ENCODE results near the gene GPR39. TPM values are rescaled to one million over a fixed set of nuclear protein-coding genes. Genes with fewer than 3 reads are reported as not detected.

The GPR39 gene
- total and polyA plus RNA-seq, 8 donors = 0.87 to 16.0 (median 5.5) TPM; not detected in 1

- 76 to 94% (median 87%) methylated on average over 1 of the region's 1 CpG for WGBS, 5 donors
- peaks cover 0 to 9% (median 0%) of the 10 kb centered on the region in 3 donors for H3K27me3 ChIP-seq
Measured at GRCh38 chr2:132412021-132412420, 4.6 kb upstream of the GPR39 start.

GRCh38 chr2:132414081-132414480, 2.5 kb upstream of the GPR39 start:
- DNase-seq = peak in 1 of 2 donors; percentile 31
- H3K27ac ChIP-seq = peak overlapping the region in 2 of 5 donors; percentile 13 to 23
- WGBS, 5 donors = 25 to 48% (median 39%) methylated on average over 6 of the region's 6 CpGs
- peaks cover 28 to 44% (median 35%) of the 10 kb centered on the region in 4 donors for H3K4me1 ChIP-seq
- no peak for TF ChIP-seq POLR2A (IDR thresholded peaks at IDR 0.05)
- TF ChIP-seq POLR2AphosphoS5 (IDR thresholded peaks at IDR 0.05) = no peak
- no peak for TF ChIP-seq CTCF (IDR thresholded peaks at IDR 0.05)
- no peak for TF ChIP-seq EP300 (IDR thresholded peaks at IDR 0.05)
- no peak overlapping the region for H3K4me3 ChIP-seq
- no peaks in the 10 kb centered on the region for H3K9me3 ChIP-seq
- H3K27me3 ChIP-seq = peaks cover 0 to 9% (median 0%) of the 10 kb centered on the region in 3 donors
- no peaks in the 10 kb centered on the region for H3K36me3 ChIP-seq
- intact Hi-C loops (cut with DNase I; ENCODE audit: low total_unique reads) = no loop called here

More at GRCh38 chr2:132412021-132412420, 4.6 kb upstream of the GPR39 start:
- no peak overlapping the region for H3K27ac ChIP-seq
- intact Hi-C loops (cut with DNase I; ENCODE audit: low total_unique reads) = no loop called here
- TF ChIP-seq EP300 (IDR thresholded peaks at IDR 0.05) (no peak), POLR2A (IDR thresholded peaks at IDR 0.05) (no peak)
- H3K9me3 ChIP-seq = no peaks in the 10 kb centered on the region
- no peak overlapping the region for H3K4me3 ChIP-seq
- peaks cover 21 to 44% (median 38%) of the 10 kb centered on the region in 4 donors for H3K4me1 ChIP-seq
- DNase-seq = no peak
- no peaks in the 10 kb centered on the region for H3K36me3 ChIP-seq

- intact Hi-C loops (cut with DNase I; ENCODE audit: low total_unique reads) = no loop called here
- peak in 1 of 2 donors; percentile 47 for DNase-seq
- H3K4me3 ChIP-seq = peak overlapping the region; percentile 50 to 61 (median 55)
- H3K4me1 ChIP-seq = peaks cover 28 to 50% (median 38%) of the 10 kb centered on the region in 4 donors
- H3K27ac ChIP-seq = peak overlapping the region; percentile 89 to 95 (median 93)
- TF ChIP-seq POLR2AphosphoS5 (IDR thresholded peaks at IDR 0.05) (no peak), POLR2A (IDR thresholded peaks at IDR 0.05) (no peak), EP300 (IDR thresholded peaks at IDR 0.05) (no peak), CTCF (IDR thresholded peaks at IDR 0.05) (no peak)
- no peaks in the 10 kb centered on the region for H3K36me3 ChIP-seq
- no peaks in the 10 kb centered on the region for H3K9me3 ChIP-seq
- H3K27me3 ChIP-seq = peaks cover 0 to 9% (median 0%) of the 10 kb centered on the region in 3 donors
- WGBS, 5 donors = 27 to 35% (median 30%) methylated on average over 9 of the region's 9 CpGs
Measured at GRCh38 chr2:132415256-132415914, 1.2 kb upstream of the GPR39 start.

GRCh38 chr2:132415915-132416722, 486 bp upstream of the GPR39 start:
- 1 to 4% (median 1%) methylated on average over 39 to 60 of the region's 60 CpGs for WGBS, 5 donors
- H3K27ac ChIP-seq = peak overlapping the region; percentile 89 to 95 (median 93)
- H3K36me3 ChIP-seq = no peaks in the 10 kb centered on the region
- peak; percentile 94 to 97 for DNase-seq
- peaks cover 0 to 9% (median 0%) of the 10 kb centered on the region in 3 donors for H3K27me3 ChIP-seq
- peak overlapping the region; percentile 50 to 61 (median 55) for H3K4me3 ChIP-seq
- intact Hi-C loops (cut with DNase I; ENCODE audit: low total_unique reads) = no loop called here
- TF ChIP-seq EP300 (IDR thresholded peaks at IDR 0.05) (no peak), POLR2A (IDR thresholded peaks at IDR 0.05) (no peak), POLR2AphosphoS5 (IDR thresholded peaks at IDR 0.05) (peak in 2 of 3 donors; percentile 57 to 83)
- peaks cover 28 to 50% (median 39%) of the 10 kb centered on the region in 4 donors for H3K4me1 ChIP-seq
- no peaks in the 10 kb centered on the region for H3K9me3 ChIP-seq

- Histone ChIP-seq H3K4me3 (peak overlapping the region; percentile 50 to 61 (median 55)), H3K4me1 (peaks cover 28 to 50% (median 39%) of the 10 kb centered on the region in 4 donors), H3K27ac (peak overlapping the region; percentile 89 to 95 (median 93)), H3K9me3 (no peaks in the 10 kb centered on the region), H3K27me3 (peaks cover 0 to 9% (median 0%) of the 10 kb centered on the region in 3 donors), H3K36me3 (no peaks in the 10 kb centered on the region)
- TF ChIP-seq CTCF (IDR thresholded peaks at IDR 0.05) (no peak), EP300 (IDR thresholded peaks at IDR 0.05) (no peak), POLR2A (IDR thresholded peaks at IDR 0.05) (no peak), POLR2AphosphoS5 (IDR thresholded peaks at IDR 0.05) (no peak)
- 80 to 88% (median 81%) methylated on average over 23 to 30 of the region's 30 CpGs for WGBS, 5 donors
- DNase-seq = no peak
- intact Hi-C loops (cut with DNase I; ENCODE audit: low total_unique reads) = no loop called here
Measured at GRCh38 chr2:132417430-132418035, 928 bp downstream of the GPR39 start.
